HK-2 (cell line): ENCODE data around the gene TRIM46.

Source experiments
- DNase-seq: peaks from one replicate; pipeline ENCODE4 v3.0.0-alpha.2; 2018; ENCODE audit not compliant: unreplicated experiment

TRIM46 gene

GRCh38 chr1:155171836-155172731 is 1.6 kb upstream of the TRIM46 start:
- DNase-seq: no peak

- peak; percentile 94 for DNase-seq
These were observed 744 bp upstream of the TRIM46 start, which contains the start of gene KRTCAP2 for GRCh38 chr1:155172732-155173477. Gene KRTCAP2 (minus strand): TSS chr1:155173304. CDS start chr1:155173224, 80 bp downstream.

GRCh38 chr1:155174324-155175280 is 953 bp downstream of the TRIM46 start:
- no peak for DNase-seq

- DNase-seq: no peak
These were observed 1.8 kb downstream of the TRIM46 start for GRCh38 chr1:155175281-155175926.

- no peak for DNase-seq
These were observed 2.3 kb downstream of the TRIM46 start for GRCh38 chr1:155175927-155176371.

GRCh38 chr1:155176544-155177071 is 3.0 kb downstream of the TRIM46 start:
- DNase-seq: peak; percentile 86

GRCh38 chr1:155177192-155177917 is 3.7 kb downstream of the TRIM46 start:
- no peak for DNase-seq

- no peak for DNase-seq
These were observed 4.3 kb downstream of the TRIM46 start for GRCh38 chr1:155177918-155178281.

- DNase-seq: no peak
These were observed 4.9 kb downstream of the TRIM46 start for GRCh38 chr1:155178441-155179111.

GRCh38 chr1:155179112-155180031 is 5.7 kb downstream of the TRIM46 start:
- DNase-seq: no peak

GRCh38 chr1:155181371-155182051 is 7.9 kb downstream of the TRIM46 start:
- DNase-seq: no peak

- no peak for DNase-seq
These were observed 8.5 kb downstream of the TRIM46 start for GRCh38 chr1:155182052-155182550.

GRCh38 chr1:155183775-155184221 is 10.1 kb downstream of the TRIM46 start:
- no peak for DNase-seq

- DNase-seq: no peak
These were observed 10.7 kb downstream of the TRIM46 start for GRCh38 chr1:155184351-155184811.

GRCh38 chr1:155184835-155185782 is 11.5 kb downstream of the TRIM46 start:
- no peak for DNase-seq

- DNase-seq: no peak
These were observed 12.1 kb downstream of the TRIM46 start for GRCh38 chr1:155185783-155186066.
